Calu3 (cell line): ENCODE results near the gene CPTP. TPM values are rescaled to one million over a fixed set of nuclear protein-coding genes. Genes with fewer than 3 reads are reported as not detected.

Experiments used
- BruUV-seq: library from RNA; stranded (reverse); fragments of 400-500 nt; replicated peaks from 2 replicates; lab custom pipeline; 2021; lab: Mats Ljungman, UMichigan
- CTCF ChIA-PET: fragments of 300-600 bp; sonication (Branson Sonifier 250); formaldehyde crosslinking; loops from one replicate; lab custom pipeline; 2022; ENCODE audit warnings: antibody characterized with exemption; lab: Charles Lee
- DNase-seq: peaks from one replicate; pipeline ENCODE4 v3.0.0; 2022
- H3K27ac Mint-ChIP-seq: one replicate; pipeline ENCODE4 v1.8.0; 2022; ENCODE audit warnings: mixed read lengths; ENCODE audit not compliant: unreplicated experiment
- H3K27me3 Mint-ChIP-seq: one replicate; pipeline ENCODE4 v1.8.0; 2022; ENCODE audit warnings: mixed read lengths; ENCODE audit not compliant: unreplicated experiment
- H3K36me3 Mint-ChIP-seq: one replicate; pipeline ENCODE4 v1.8.0; 2022; ENCODE audit warnings: mild to moderate bottlenecking, moderate library complexity, mixed read lengths; ENCODE audit not compliant: insufficient read depth, unreplicated experiment
- H3K4me1 Mint-ChIP-seq: one replicate; pipeline ENCODE4 v1.8.0; 2022; ENCODE audit warnings: mild to moderate bottlenecking, low read depth, mixed read lengths; ENCODE audit not compliant: unreplicated experiment
- H3K4me3 Mint-ChIP-seq: one replicate; pipeline ENCODE4 v1.8.0; 2022; ENCODE audit warnings: mild to moderate bottlenecking, low read depth, moderate library complexity, mixed read lengths; ENCODE audit not compliant: unreplicated experiment
- H3K9me3 Mint-ChIP-seq: one replicate; pipeline ENCODE4 v1.8.0; 2022; ENCODE audit warnings: low read depth, mixed read lengths; ENCODE audit not compliant: unreplicated experiment
- intact Hi-C: fragments of 100-400 bp; cut with micrococcal nuclease; formaldehyde crosslinking; loops from one replicate; pipeline ENCODE4 v1.10.0; 2022; ENCODE audit not compliant: unreplicated experiment
- total RNA-seq: library from RNA; stranded (reverse); gene quantifications from 2 replicates; pipeline ENCODE4 v1.2.3, GENCODE V29; 2022
- TF ChIP-seq, protein P1 (sequence below): fragments of 200-600 bp; IDR thresholded peaks from one replicate; pipeline ENCODE4 v1.8.0; 2022; ENCODE audit warnings: antibody characterized with exemption; ENCODE audit not compliant: unreplicated experiment

CPTP gene
- total RNA-seq, 1 experiment from 2014 or later = 20.1 TPM

- BruUV-seq = no TSS peak
- intact Hi-C loops = no loop called here
- Mint-ChIP-seq H3K9me3 (no peaks in the 10 kb centered on the region), H3K36me3 (peaks cover 24% of the 10 kb centered on the region), H3K27ac (no peak overlapping the region), H3K27me3 (no peaks in the 10 kb centered on the region), H3K4me3 (no peak overlapping the region), H3K4me1 (no peaks in the 10 kb centered on the region)
- CTCF ChIA-PET = interaction anchor here (0.6 kb wide), 1 partner anchor 52 kb away, joined by 3 read pairs; no protein-coding TSS in a partner anchor
- TF ChIP-seq, protein P1, sequence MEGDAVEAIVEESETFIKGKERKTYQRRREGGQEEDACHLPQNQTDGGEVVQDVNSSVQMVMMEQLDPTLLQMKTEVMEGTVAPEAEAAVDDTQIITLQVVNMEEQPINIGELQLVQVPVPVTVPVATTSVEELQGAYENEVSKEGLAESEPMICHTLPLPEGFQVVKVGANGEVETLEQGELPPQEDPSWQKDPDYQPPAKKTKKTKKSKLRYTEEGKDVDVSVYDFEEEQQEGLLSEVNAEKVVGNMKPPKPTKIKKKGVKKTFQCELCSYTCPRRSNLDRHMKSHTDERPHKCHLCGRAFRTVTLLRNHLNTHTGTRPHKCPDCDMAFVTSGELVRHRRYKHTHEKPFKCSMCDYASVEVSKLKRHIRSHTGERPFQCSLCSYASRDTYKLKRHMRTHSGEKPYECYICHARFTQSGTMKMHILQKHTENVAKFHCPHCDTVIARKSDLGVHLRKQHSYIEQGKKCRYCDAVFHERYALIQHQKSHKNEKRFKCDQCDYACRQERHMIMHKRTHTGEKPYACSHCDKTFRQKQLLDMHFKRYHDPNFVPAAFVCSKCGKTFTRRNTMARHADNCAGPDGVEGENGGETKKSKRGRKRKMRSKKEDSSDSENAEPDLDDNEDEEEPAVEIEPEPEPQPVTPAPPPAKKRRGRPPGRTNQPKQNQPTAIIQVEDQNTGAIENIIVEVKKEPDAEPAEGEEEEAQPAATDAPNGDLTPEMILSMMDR = peak; percentile 89
- DNase-seq = peak; percentile 82
Observed at GRCh38 chr1:1371746-1372711, 47.4 kb downstream of the CPTP start.

GRCh38 chr1:1373051-1373814, 48.6 kb downstream of the CPTP start:
- no peak for DNase-seq
- TF ChIP-seq, protein P1 = no peak
- no peaks in the 10 kb centered on the region for H3K27me3 Mint-ChIP-seq
- H3K27ac Mint-ChIP-seq = no peak overlapping the region
- intact Hi-C loops = no loop called here
- CTCF ChIA-PET = interaction anchor here (0.6 kb wide), 1 partner anchor 50 kb away, joined by 3 read pairs; no protein-coding TSS in a partner anchor
- peaks cover 24% of the 10 kb centered on the region for H3K36me3 Mint-ChIP-seq
- H3K9me3 Mint-ChIP-seq = no peaks in the 10 kb centered on the region
- BruUV-seq = no TSS peak
- H3K4me1 Mint-ChIP-seq = no peaks in the 10 kb centered on the region
- H3K4me3 Mint-ChIP-seq = peak overlapping the region; percentile 75

GRCh38 chr1:1373815-1374588, 49.4 kb downstream of the CPTP start:
- TF ChIP-seq, protein P1 = no peak
- Mint-ChIP-seq H3K9me3 (no peaks in the 10 kb centered on the region), H3K27ac (peak overlapping the region; percentile 96), H3K27me3 (no peaks in the 10 kb centered on the region), H3K36me3 (peaks cover 24% of the 10 kb centered on the region), H3K4me3 (peak overlapping the region; percentile 75), H3K4me1 (no peaks in the 10 kb centered on the region)
- DNase-seq = no peak
- CTCF ChIA-PET = interaction anchor here (0.7 kb wide), 1 partner anchor 105 kb away, joined by 3 read pairs; no protein-coding TSS in a partner anchor
- TSS peak; percentile 90 for BruUV-seq
- intact Hi-C loops = no loop called here

DNA sequence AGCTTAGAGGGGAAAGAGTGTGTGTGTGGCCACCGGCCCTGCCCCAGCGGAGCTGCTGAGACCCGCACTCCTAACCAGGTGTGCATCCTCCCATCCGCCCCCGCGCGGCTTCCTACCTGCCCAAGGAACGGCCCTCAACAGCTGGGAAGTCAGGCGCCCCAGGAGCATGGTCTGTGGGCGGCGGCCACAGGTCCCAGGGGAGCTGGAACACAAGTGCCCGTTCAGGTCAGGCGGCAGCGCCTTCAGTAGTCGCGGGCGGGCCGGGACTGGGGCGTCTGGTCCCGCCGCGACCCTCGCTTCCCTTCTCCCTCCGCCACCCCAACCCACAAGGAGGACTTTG, 50.0 kb downstream of the CPTP start:
- Mint-ChIP-seq H3K27ac (peak overlapping the region; percentile 96), H3K27me3 (no peaks in the 10 kb centered on the region), H3K9me3 (no peaks in the 10 kb centered on the region), H3K36me3 (peaks cover 24% of the 10 kb centered on the region), H3K4me3 (peak overlapping the region; percentile 75), H3K4me1 (no peaks in the 10 kb centered on the region)
- intact Hi-C loops = no loop called here
- no peak for DNase-seq
- TF ChIP-seq, protein P1 = no peak
- BruUV-seq = no TSS peak
- CTCF ChIA-PET = interaction anchor here (1.2 kb wide), 1 partner anchor 130 kb away, joined by 7 read pairs; no protein-coding TSS in a partner anchor
